AG04449 (cell line): ENCODE results near the gene LSG1.
A peak's percentile ranks its signal among the peaks of the same experiment; 100 is the strongest.
"Not testable (repeated sequence)": the region's sequence is repeated elsewhere in the genome, so short reads cannot be mapped to it uniquely, and the experiment has no call there.

Experiments
- CTCF ChIA-PET: fragments of 350-600 bp; formaldehyde crosslinking; extraction: SDS; loops from one replicate; lab custom pipeline; 2021; ENCODE audit warnings: antibody characterized with exemption; lab: Yijun Ruan, JAX
- POLR2A ChIA-PET: fragments of 400-600, 350-600 bp; formaldehyde crosslinking; extraction: SDS; loops from one replicate; lab custom pipeline; 2020; ENCODE audit warnings: antibody characterized with exemption, inconsistent platforms; lab: Yijun Ruan, JAX
- DNase-seq: peaks from one replicate; pipeline ENCODE4 v3.0.0-alpha.2; 2010; ENCODE audit warnings: low read depth, low spot score
- H3K4me3 ChIP-seq: 2 replicates; pipeline ENCODE4 v1.5.1; 2011; ENCODE audit warnings: low read depth, mild to moderate bottlenecking, control low read depth, low read length
- TF ChIP-seq, protein P1 (sequence below): IDR thresholded peaks from one replicate; pipeline ENCODE4 v1.5.1; 2011; ENCODE audit warnings: mild to moderate bottlenecking, moderate library complexity, low read length, control low read depth, inconsistent platforms; ENCODE audit not compliant: insufficient read depth; ENCODE audit errors: missing control alignments

Gene LSG1

DNA sequence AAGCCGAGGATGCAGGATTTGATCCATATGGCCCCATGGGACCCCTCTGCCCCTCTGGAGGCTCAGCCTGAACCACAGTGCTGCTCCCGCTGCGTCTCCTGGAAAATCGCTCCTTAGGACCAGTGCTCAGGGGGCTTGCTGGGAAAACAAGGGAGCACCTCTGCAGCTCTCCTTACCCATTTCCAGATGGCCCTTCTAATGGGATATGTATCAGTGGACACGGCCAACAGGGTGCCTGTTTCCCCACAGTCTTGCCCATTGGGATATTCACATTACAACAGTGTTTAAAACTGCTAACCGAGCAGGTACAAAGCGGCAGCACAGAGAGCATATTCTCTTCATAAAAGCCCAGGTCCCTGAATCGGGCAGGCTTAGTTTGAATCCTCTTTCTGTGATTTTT is 65.8 kb downstream of the LSG1 start:
- ChIA-PET POLR2A (no interaction called here), CTCF (interaction anchor here (1.0 to 4.1 kb wide), 4 partner anchors 10 to 133 kb away, joined by 3 to 34 read pairs (median 8); no protein-coding TSS in a partner anchor)
- TF ChIP-seq, protein P1, sequence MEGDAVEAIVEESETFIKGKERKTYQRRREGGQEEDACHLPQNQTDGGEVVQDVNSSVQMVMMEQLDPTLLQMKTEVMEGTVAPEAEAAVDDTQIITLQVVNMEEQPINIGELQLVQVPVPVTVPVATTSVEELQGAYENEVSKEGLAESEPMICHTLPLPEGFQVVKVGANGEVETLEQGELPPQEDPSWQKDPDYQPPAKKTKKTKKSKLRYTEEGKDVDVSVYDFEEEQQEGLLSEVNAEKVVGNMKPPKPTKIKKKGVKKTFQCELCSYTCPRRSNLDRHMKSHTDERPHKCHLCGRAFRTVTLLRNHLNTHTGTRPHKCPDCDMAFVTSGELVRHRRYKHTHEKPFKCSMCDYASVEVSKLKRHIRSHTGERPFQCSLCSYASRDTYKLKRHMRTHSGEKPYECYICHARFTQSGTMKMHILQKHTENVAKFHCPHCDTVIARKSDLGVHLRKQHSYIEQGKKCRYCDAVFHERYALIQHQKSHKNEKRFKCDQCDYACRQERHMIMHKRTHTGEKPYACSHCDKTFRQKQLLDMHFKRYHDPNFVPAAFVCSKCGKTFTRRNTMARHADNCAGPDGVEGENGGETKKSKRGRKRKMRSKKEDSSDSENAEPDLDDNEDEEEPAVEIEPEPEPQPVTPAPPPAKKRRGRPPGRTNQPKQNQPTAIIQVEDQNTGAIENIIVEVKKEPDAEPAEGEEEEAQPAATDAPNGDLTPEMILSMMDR = no peak
- H3K4me3 ChIP-seq = no peak overlapping the region
- no peak for DNase-seq

DNA sequence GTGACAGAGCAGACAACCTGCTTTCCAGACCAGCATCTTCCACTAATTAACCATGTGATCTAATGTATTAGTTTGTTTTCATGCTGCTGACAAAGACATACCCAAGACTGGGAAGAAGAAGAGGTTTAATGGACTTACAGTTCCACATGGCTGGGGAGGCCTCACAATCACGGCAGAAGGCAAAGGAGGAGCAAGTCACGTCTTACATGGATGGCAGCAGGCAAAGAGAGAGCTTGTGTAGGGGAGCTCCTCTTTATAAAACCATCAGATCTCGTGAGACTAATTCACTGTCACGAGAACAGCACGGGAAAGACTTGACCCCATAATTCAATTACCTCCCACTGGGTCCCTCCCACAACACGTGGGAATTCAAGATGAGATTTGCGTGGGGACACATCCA is 66.7 kb downstream of the LSG1 start:
- CTCF ChIA-PET = interaction anchor here (1.0 to 4.1 kb wide), 7 partner anchors 9 to 142 kb away, joined by 3 to 34 read pairs (median 7); no protein-coding TSS in a partner anchor
- POLR2A ChIA-PET, DNase-seq, H3K4me3 ChIP-seq: not testable (repeated sequence)

DNA sequence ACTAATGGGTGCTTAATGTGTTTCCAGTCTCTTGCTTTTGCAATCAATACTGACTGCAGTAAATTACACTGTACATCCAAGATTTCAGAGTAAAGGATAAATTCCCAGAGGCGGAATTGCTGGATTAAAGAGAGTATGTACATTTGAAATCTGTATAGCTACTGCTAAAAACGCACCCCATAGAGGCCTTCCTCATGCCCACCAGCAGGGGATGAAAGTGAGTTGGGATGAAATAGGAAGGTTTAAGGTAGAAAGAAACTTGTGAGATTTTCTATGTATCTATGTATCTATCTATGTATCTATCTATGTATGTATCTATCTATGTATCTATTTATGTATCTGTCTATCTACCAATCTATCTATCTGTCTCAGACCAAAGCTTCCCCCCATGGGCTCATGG is 67.2 kb downstream of the LSG1 start:
- no peak overlapping the region for H3K4me3 ChIP-seq
- ChIA-PET POLR2A (no interaction called here), CTCF (interaction anchor here (1.4 to 4.1 kb wide), 6 partner anchors 10 to 142 kb away, joined by 4 to 34 read pairs (median 8); no protein-coding TSS in a partner anchor)
- no peak for DNase-seq
- TF ChIP-seq, protein P1 = peak; percentile 44

DNA sequence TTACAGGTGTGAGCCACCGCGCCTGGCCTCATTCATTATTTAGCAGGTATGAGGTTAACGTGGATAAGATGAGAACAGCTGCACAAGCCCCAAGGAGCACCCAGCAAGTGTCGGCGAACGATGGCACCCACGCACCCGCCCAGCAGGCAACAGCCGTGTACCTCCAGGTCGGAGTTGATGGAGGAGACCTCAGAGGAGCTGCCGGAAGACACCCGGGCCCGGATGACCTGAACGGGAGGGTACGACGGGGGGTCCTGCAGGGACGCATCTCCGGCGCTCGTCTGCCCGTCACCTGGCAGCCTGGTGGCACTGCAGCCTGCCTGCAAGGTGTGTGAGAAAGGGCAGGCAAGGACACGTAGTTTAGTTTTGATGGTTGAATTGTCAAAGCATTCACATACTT is 67.9 kb downstream of the LSG1 start:
- ChIA-PET CTCF (interaction anchor here (1.0 to 4.1 kb wide), 8 partner anchors 9 to 173 kb away, joined by 3 to 34 read pairs (median 6); no protein-coding TSS in a partner anchor), POLR2A (interaction anchor here (0.7 to 1.2 kb wide), 2 partner anchors 20 to 467 kb away, joined by 3 read pairs; no protein-coding TSS in a partner anchor)
- TF ChIP-seq, protein P1 = no peak
- H3K4me3 ChIP-seq = no peak overlapping the region
- DNase-seq = no peak

DNA sequence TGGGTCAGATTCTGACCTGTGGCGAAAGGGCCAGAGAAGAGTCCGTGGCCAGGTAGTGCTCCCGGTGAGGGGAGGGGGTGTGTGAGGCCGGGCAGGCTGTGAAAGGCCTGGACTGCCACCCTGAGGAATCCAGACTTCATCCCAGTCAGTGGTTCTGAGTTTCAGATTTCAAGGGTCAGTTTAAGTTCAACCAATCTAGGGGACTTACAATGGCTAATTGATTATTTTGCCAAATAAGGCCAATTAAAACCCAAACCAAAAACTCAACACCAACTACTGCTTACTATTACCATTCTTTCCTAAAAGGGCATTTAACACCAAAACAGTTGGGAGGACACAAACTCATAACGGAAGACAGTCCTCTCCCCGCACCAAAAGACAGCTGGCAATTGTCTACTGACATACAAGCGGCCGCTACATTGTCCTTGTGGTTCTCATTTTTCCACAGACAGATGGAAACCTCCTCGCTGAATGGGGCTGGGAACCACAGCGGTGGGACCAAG is 69.3 kb downstream of the LSG1 start:
- H3K4me3 ChIP-seq = no peak overlapping the region
- POLR2A ChIA-PET = no interaction called here
- no peak for DNase-seq
- CTCF ChIA-PET = interaction anchor here (0.9 to 4.1 kb wide), 3 partner anchors 8 to 131 kb away, joined by 4 to 34 read pairs (median 4); no protein-coding TSS in a partner anchor
- TF ChIP-seq, protein P1 = no peak

DNA sequence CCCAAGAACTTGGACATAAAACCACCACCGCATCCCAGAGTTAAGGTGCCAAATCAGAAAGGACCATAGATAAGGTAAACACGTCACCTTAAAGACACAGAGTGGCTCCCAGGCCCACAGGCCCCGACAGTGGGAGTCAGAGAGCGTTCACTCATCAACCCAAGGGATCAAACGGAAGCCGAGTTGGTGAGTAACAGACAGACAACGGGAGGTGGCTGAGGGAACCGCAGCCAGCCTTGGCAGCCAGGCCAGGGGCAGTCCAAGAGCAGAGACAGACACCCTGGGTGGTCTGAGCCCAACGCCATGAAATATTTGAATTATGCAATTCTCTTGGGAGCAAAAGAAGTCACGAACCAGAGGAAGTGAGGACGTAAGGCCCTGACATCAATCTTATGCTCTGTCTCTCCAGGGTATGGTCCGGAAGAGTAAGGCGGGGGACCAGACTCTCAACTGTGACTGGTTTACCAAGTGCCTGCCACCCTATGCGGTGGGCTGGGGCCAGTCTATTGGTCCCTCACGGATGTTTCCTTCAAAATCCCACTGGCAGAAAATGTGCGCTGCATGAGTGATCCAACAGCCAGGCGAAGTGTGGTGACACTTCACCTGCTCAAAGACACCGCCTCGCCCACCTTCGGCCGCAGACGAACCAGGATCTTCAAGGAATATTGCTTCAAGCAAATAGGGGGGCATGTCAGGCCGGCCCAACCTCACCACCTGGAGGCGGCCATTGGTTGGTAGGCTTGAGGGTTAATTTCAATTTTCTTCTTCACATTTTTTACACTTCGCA is 73.0 kb downstream of the LSG1 start:
- peak; percentile 91 for DNase-seq
- CTCF ChIA-PET = interaction anchor here (7.1 kb wide), 1 partner anchor 126 kb away, joined by 130 read pairs; no protein-coding TSS in a partner anchor
- H3K4me3 ChIP-seq = no peak overlapping the region
- TF ChIP-seq, protein P1 = no peak
- POLR2A ChIA-PET = no interaction called here
